Pancreas (tissue), 10 donors: ENCODE results near the gene GLCCI1. TPM values are rescaled to one million over a fixed set of nuclear protein-coding genes. Genes with fewer than 3 reads are reported as not detected.

Experiments used
- ATAC-seq, 4 donors: fragments of 200-7000 bp; cut with Tn5 transposase; one replicate each; pipeline versions ENCODE4 v1.8.0 to v1.9.1; 2020; ENCODE audit warnings: mild to moderate bottlenecking in 4 of 4, moderate library complexity in 4 of 4
- DNase-seq, 6 donors: peaks; one replicate each; pipeline ENCODE4 v3.0.0-alpha.2; 2020
- FAIRE-seq: peaks from 2 replicates; lab custom pipeline; 2012; peaks lifted over from hg19 to GRCh38; lab: Jason Lieb, UNC
- H3K27ac ChIP-seq, 4 donors: fragments of 200-600 bp; sonication (generic); 1 replicate in 3 of 4; 2 replicates in 1 of 4; pipeline versions ENCODE4 v1.5.0 to v1.8.0; 2020
- H3K27me3 ChIP-seq, 4 donors: fragments of 200-600 bp; one replicate each; pipeline ENCODE4 v1.8.0; 2021
- H3K36me3 ChIP-seq, 3 donors: fragments of 200-600 bp; sonication (generic) in 1 of 3; one replicate each; pipeline versions ENCODE4 v1.5.0 to v1.8.0; 2020 to 2021
- H3K4me1 ChIP-seq, 3 donors: fragments of 200-600 bp; one replicate each; pipeline ENCODE4 v1.8.0; 2021
- H3K4me3 ChIP-seq, 4 donors: fragments of 200-600 bp; sonication (generic) in 2 of 4; one replicate each; pipeline versions ENCODE4 v1.5.0 to v1.8.0; 2020 to 2021
- H3K9me3 ChIP-seq, 4 donors: fragments of 200-600 bp; one replicate each; pipeline ENCODE4 v1.8.0; 2021
- CTCF ChIP-seq, 4 donors: fragments of 200-600 bp; sonication (generic) in 3 of 4; IDR thresholded peaks; one replicate each; pipeline versions ENCODE4 v1.5.0 to v1.8.0; 2021; ENCODE audit warnings: antibody characterized with exemption in 4 of 4
- WGBS, 2 donors: extraction: QIAGEN DNeasy Blood & Tissue Kit; methylation state at CpG; one replicate each; pipeline ENCODE4 v1.1.7; 2013; 5-methylcytosine and 5-hydroxymethylcytosine counted together
- intact Hi-C, 3 donors: fragments of 100-400 bp; cut with DNase I; formaldehyde crosslinking; loops; one replicate each; pipeline versions ENCODE4 v1.11.1 to v1.14.2; 2022
- polyA plus RNA-seq, 2 donors: library from polyadenylated mRNA; stranded (reverse); fragments of 200-250 nt; gene quantifications; one replicate each; pipeline ENCODE4 v1.2.3, GENCODE V29; 2013
- total RNA-seq, 6 donors: library from RNA; stranded (reverse); fragmentation: NEBNext Ultra II Directional in 4 of 6; extraction: Animal tissue kit (Norgen Biotek cat#: 25700) in 4 of 6; gene quantifications; one replicate each; pipeline versions ENCODE4 v1.2.1 to v1.2.4, GENCODE V29; 2021 to 2023
- donor health status: healthy with polysubstance abuse.
- donor health status: DM: no; HTN: no; CAD: no; lungs with moderate emphysema.
- donor health status: DM: no; HTN: no; CAD: no.
- donor health status: control.
- donor health status: control.
- donor health status: Bipolar disorder and iron deficiency.
- donor health status: DM: yes; HTN: yes; CAD: no.
- donor health status: DM: no; HTN: no; CAD: no.
- donor health status: DM: no; HTN: no; CAD: no.
- donor health status: DM: yes; HTN: yes; CAD: no.

Gene GLCCI1
- total and polyA plus RNA-seq, 8 donors = 2.0 to 7.4 (median 2.6) TPM

GRCh38 chr7:7980134-7980533 is 11.5 kb downstream of the GLCCI1 start:
- H3K36me3 ChIP-seq = no peaks in the 10 kb centered on the region
- ATAC-seq (no peak), FAIRE-seq (no peak), DNase-seq (no peak)
- no peak overlapping the region for H3K4me3 ChIP-seq
- no peaks in the 10 kb centered on the region for H3K9me3 ChIP-seq
- TF ChIP-seq CTCF (IDR thresholded peaks at IDR 0.05) = no peak
- WGBS, 2 donors = 96 to 97% methylated on average over 2 of the region's 2 CpGs
- H3K27me3 ChIP-seq = no peaks in the 10 kb centered on the region
- H3K27ac ChIP-seq = no peak overlapping the region
- intact Hi-C loops = no loop called here
- H3K4me1 ChIP-seq = peaks cover 0 to 4% (median 0%) of the 10 kb centered on the region in 3 donors

- 91 to 94% methylated on average over 4 of the region's 4 CpGs for WGBS, 2 donors
- Histone ChIP-seq H3K36me3 (no peaks in the 10 kb centered on the region), H3K4me3 (no peak overlapping the region), H3K9me3 (no peaks in the 10 kb centered on the region), H3K27me3 (no peaks in the 10 kb centered on the region), H3K4me1 (peaks cover 0 to 4% (median 0%) of the 10 kb centered on the region in 3 donors), H3K27ac (no peak overlapping the region)
- DNase-seq (no peak), FAIRE-seq (no peak), ATAC-seq (no peak)
- TF ChIP-seq CTCF (IDR thresholded peaks at IDR 0.05) = no peak
- intact Hi-C loops = no loop called here
Measured at GRCh38 chr7:7982904-7983303, 14.3 kb downstream of the GLCCI1 start.

- Histone ChIP-seq H3K27me3 (no peaks in the 10 kb centered on the region), H3K27ac (no peak overlapping the region), H3K9me3 (no peaks in the 10 kb centered on the region), H3K4me1 (peaks cover 0 to 9% (median 4%) of the 10 kb centered on the region in 3 donors), H3K36me3 (no peaks in the 10 kb centered on the region), H3K4me3 (no peak overlapping the region)
- FAIRE-seq (no peak), ATAC-seq (no peak), DNase-seq (no peak)
- intact Hi-C loops = no loop called here
- no peak for TF ChIP-seq CTCF (IDR thresholded peaks at IDR 0.05)
- 81% methylated on average over 3 of the region's 3 CpGs for WGBS, 2 donors
Measured at GRCh38 chr7:7984424-7984823, 15.8 kb downstream of the GLCCI1 start.

GRCh38 chr7:7988706-7989105 is 20.1 kb downstream of the GLCCI1 start:
- no peak overlapping the region for H3K4me3 ChIP-seq
- intact Hi-C loops = no loop called here
- FAIRE-seq (no peak), ATAC-seq (no peak), DNase-seq (no peak)
- H3K27me3 ChIP-seq = no peaks in the 10 kb centered on the region
- peaks cover 0 to 10% (median 6%) of the 10 kb centered on the region in 3 donors for H3K4me1 ChIP-seq
- H3K36me3 ChIP-seq = no peaks in the 10 kb centered on the region
- no peak overlapping the region for H3K27ac ChIP-seq
- no peak for TF ChIP-seq CTCF (IDR thresholded peaks at IDR 0.05)
- H3K9me3 ChIP-seq = no peaks in the 10 kb centered on the region

- H3K9me3 ChIP-seq = no peaks in the 10 kb centered on the region
- intact Hi-C loops = no loop called here
- H3K4me3 ChIP-seq = peak overlapping the region in 1 of 4 donors; percentile 0
- ATAC-seq = no peak
- FAIRE-seq = no peak
- TF ChIP-seq CTCF (IDR thresholded peaks at IDR 0.05) = no peak
- peaks cover 0 to 10% (median 6%) of the 10 kb centered on the region in 3 donors for H3K4me1 ChIP-seq
- WGBS, 2 donors = 91 to 97% methylated on average over 1 of the region's 1 CpG
- DNase-seq = no peak
- no peaks in the 10 kb centered on the region for H3K36me3 ChIP-seq
- no peak overlapping the region for H3K27ac ChIP-seq
- no peaks in the 10 kb centered on the region for H3K27me3 ChIP-seq
Measured at GRCh38 chr7:7989133-7989532, 20.5 kb downstream of the GLCCI1 start.
